ENCODE data around the gene LIPT1. TPM values are rescaled to one million over a fixed set of nuclear protein-coding genes. Genes with fewer than 3 reads are reported as not detected.
"Not testable (repeated sequence)": the region's sequence is repeated elsewhere in the genome, so short reads cannot be mapped to it uniquely, and the experiment has no call there.

LIPT1 gene
- total and polyA plus RNA-seq, 2 donors from 2014 or later = 10.3 to 12.2 TPM

DNA sequence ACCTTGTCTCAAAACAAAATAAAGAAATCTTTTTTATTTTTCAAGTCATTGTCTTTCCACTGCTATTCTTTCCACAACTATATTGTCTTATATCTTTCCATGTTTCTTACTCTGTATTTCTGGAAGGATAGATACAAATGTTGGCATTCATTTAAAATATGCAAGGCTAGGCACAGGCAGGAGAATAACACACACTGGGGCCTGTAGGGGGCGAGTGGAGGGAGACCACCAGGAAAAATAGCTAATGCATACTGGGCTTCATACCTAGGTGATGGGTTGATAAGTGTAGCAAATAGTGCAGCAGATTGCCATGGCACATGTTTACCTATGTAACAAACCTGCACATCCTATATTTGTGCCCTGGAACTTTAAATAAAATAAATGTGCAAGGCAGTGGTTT, 35.8 kb downstream of the LIPT1 start:
- FAIRE-seq = no peak
- intact Hi-C loops (cut with DNase I) = no loop called here
- no peak overlapping the region for H3K27ac ChIP-seq (ENCODE audit: low read depth in 2 of 2, low read length in 2 of 2)
- no peaks in the 10 kb centered on the region for H3K9me3 ChIP-seq (ENCODE audit: control insufficient read depth in 2 of 3, insufficient read depth in 1 of 3, low read length in 3 of 3)
- H3K36me3 ChIP-seq (ENCODE audit: control insufficient read depth in 2 of 3, insufficient read depth in 3 of 3, low read length in 3 of 3) = peaks cover 0 to 7% (median 4%) of the 10 kb centered on the region in 3 donors
- no peak for DNase-seq
- no peak overlapping the region for H3K4me3 ChIP-seq (ENCODE audit: low read length in 3 of 3)
- H3K27me3 ChIP-seq (ENCODE audit: control insufficient read depth, insufficient read depth, low read length) = no peaks in the 10 kb centered on the region
- no peak overlapping the region for H3K9ac ChIP-seq (ENCODE audit: low read length in 3 of 3)
- TF ChIP-seq, protein P1, sequence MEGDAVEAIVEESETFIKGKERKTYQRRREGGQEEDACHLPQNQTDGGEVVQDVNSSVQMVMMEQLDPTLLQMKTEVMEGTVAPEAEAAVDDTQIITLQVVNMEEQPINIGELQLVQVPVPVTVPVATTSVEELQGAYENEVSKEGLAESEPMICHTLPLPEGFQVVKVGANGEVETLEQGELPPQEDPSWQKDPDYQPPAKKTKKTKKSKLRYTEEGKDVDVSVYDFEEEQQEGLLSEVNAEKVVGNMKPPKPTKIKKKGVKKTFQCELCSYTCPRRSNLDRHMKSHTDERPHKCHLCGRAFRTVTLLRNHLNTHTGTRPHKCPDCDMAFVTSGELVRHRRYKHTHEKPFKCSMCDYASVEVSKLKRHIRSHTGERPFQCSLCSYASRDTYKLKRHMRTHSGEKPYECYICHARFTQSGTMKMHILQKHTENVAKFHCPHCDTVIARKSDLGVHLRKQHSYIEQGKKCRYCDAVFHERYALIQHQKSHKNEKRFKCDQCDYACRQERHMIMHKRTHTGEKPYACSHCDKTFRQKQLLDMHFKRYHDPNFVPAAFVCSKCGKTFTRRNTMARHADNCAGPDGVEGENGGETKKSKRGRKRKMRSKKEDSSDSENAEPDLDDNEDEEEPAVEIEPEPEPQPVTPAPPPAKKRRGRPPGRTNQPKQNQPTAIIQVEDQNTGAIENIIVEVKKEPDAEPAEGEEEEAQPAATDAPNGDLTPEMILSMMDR (IDR thresholded peaks at IDR 0.05; ENCODE audit: borderline replicate concordance, extremely low read depth, insufficient read depth) = no peak
- no peaks in the 10 kb centered on the region for H3K4me1 ChIP-seq (ENCODE audit: control insufficient read depth in 2 of 3, insufficient read depth in 2 of 3, low read depth in 1 of 3, low read length in 3 of 3)

GRCh38 chr2:99192364-99192763, 37.6 kb downstream of the LIPT1 start:
- peaks cover 0 to 11% (median 9%) of the 10 kb centered on the region in 3 donors for H3K36me3 ChIP-seq (ENCODE audit: control insufficient read depth in 2 of 3, insufficient read depth in 3 of 3, low read length in 3 of 3)
- H3K4me1 ChIP-seq (ENCODE audit: control insufficient read depth in 2 of 3, insufficient read depth in 2 of 3, low read depth in 1 of 3, low read length in 3 of 3); intact Hi-C loops (cut with DNase I): not testable (repeated sequence)

GRCh38 chr2:99198103-99198841, 43.5 kb downstream of the LIPT1 start:
- TF ChIP-seq, protein P1 (IDR thresholded peaks at IDR 0.05; ENCODE audit: borderline replicate concordance, extremely low read depth, insufficient read depth) = no peak
- Histone ChIP-seq H3K27me3 (ENCODE audit: control insufficient read depth, insufficient read depth, low read length) (no peaks in the 10 kb centered on the region), H3K9me3 (ENCODE audit: control insufficient read depth in 2 of 3, insufficient read depth in 1 of 3, low read length in 3 of 3) (no peaks in the 10 kb centered on the region), H3K27ac (ENCODE audit: low read depth in 2 of 2, low read length in 2 of 2) (no peak overlapping the region), H3K9ac (ENCODE audit: low read length in 3 of 3) (no peak overlapping the region), H3K4me1 (ENCODE audit: control insufficient read depth in 2 of 3, insufficient read depth in 2 of 3, low read depth in 1 of 3, low read length in 3 of 3) (no peaks in the 10 kb centered on the region), H3K36me3 (ENCODE audit: control insufficient read depth in 2 of 3, insufficient read depth in 3 of 3, low read length in 3 of 3) (peaks cover 4 to 9% (median 7%) of the 10 kb centered on the region in 3 donors), H3K4me3 (ENCODE audit: low read length in 3 of 3) (no peak overlapping the region)
- DNase-seq (no peak), FAIRE-seq (no peak)
- intact Hi-C loops (cut with DNase I) = no loop called here

More at GRCh38 chr2:99192364-99192763, 37.6 kb downstream of the LIPT1 start:
- not testable (repeated sequence) for H3K9ac ChIP-seq (ENCODE audit: low read length in 3 of 3); FAIRE-seq; H3K4me3 ChIP-seq (ENCODE audit: low read length in 3 of 3); H3K27me3 ChIP-seq (ENCODE audit: control insufficient read depth, insufficient read depth, low read length); H3K27ac ChIP-seq (ENCODE audit: low read depth in 2 of 2, low read length in 2 of 2); H3K9me3 ChIP-seq (ENCODE audit: control insufficient read depth in 2 of 3, insufficient read depth in 1 of 3, low read length in 3 of 3); DNase-seq

DNA sequence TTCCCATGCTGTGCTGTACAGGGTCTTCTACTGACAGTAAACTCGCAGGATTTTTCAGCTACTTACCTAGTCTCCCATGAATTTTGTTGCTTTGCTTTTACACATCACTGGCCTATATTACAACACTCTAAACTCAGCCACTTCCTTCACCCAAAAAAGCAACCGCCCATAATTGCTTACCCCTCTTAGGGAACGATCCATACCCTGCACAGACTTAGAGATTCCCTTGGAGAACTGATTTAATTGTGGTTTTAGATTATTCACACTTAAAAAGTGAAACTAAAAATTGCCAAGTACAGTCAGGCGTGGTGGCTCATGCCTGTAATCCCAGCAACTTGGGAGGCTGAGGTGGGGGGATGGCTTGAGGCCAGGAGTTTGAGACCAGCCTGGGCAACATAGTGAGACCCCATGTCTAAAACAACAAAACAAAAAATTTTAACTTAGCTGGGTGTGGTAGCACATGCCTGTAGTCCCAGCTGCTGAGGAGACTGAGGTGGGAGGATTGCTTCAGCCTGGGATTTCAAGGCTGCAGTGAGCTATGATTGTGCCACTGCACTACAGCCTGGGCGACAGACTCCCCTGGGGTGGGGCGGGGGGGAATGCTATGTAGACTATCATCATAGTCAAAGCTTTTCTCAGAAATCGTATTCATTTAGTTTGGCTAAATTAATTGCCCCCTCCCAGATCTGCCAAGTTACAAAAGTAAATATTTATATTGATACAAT, 45.5 kb downstream of the LIPT1 start:
- TF ChIP-seq, protein P1 (IDR thresholded peaks at IDR 0.05; ENCODE audit: borderline replicate concordance, extremely low read depth, insufficient read depth) = no peak
- Histone ChIP-seq H3K27ac (ENCODE audit: low read depth in 2 of 2, low read length in 2 of 2) (no peak overlapping the region), H3K27me3 (ENCODE audit: control insufficient read depth, insufficient read depth, low read length) (no peaks in the 10 kb centered on the region), H3K4me1 (ENCODE audit: control insufficient read depth in 2 of 3, insufficient read depth in 2 of 3, low read depth in 1 of 3, low read length in 3 of 3) (no peaks in the 10 kb centered on the region), H3K36me3 (ENCODE audit: control insufficient read depth in 2 of 3, insufficient read depth in 3 of 3, low read length in 3 of 3) (peaks cover 4 to 9% (median 7%) of the 10 kb centered on the region in 3 donors), H3K9ac (ENCODE audit: low read length in 3 of 3) (no peak overlapping the region), H3K4me3 (ENCODE audit: low read length in 3 of 3) (no peak overlapping the region), H3K9me3 (ENCODE audit: control insufficient read depth in 2 of 3, insufficient read depth in 1 of 3, low read length in 3 of 3) (peaks cover 0 to under 1% (median 0%) of the 10 kb centered on the region in 3 donors)
- FAIRE-seq (no peak), DNase-seq (no peak)
- intact Hi-C loops (cut with DNase I) = no loop called here

Measured in kidney (tissue), 14 donors.